Endothelial cell of hepatic sinusoid (primary cell): Measurements from ENCODE around the gene MYCBPAP.
"Not testable (repeated sequence)": the region's sequence is repeated elsewhere in the genome, so short reads cannot be mapped to it uniquely, and the experiment has no call there.

Source experiments
- in situ Hi-C: cut with HindIII; loops from 2 replicates; pipeline ENCODE4 v1.10.0; 2017; ENCODE audit warnings: low sequenced_read_pairs

MYCBPAP gene

DNA sequence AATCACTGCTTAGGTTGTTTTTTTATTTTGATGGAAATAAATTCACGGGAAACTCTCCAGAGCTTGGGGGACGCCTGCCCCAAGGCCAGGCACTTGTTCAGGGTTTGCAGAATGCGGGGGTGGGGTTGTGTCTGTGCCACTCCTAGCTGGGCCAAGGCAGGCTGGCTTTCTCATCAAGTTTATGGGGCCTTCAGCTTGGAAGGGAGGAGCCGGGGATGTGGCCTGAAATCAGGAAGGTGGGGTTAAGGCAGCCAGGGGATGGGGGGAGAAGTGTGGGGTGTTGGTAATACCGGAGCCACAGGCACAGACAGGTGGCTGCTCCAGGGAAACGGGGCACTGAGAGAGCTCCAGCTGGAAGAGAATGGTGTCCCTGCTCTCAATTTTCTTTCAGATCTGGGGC, 37.8 kb upstream of the MYCBPAP start:
- in situ Hi-C loops = loop anchor here (5.0 kb wide), 1 partner anchor 62 kb away; the partner anchor contains the start of gene EPN3

DNA sequence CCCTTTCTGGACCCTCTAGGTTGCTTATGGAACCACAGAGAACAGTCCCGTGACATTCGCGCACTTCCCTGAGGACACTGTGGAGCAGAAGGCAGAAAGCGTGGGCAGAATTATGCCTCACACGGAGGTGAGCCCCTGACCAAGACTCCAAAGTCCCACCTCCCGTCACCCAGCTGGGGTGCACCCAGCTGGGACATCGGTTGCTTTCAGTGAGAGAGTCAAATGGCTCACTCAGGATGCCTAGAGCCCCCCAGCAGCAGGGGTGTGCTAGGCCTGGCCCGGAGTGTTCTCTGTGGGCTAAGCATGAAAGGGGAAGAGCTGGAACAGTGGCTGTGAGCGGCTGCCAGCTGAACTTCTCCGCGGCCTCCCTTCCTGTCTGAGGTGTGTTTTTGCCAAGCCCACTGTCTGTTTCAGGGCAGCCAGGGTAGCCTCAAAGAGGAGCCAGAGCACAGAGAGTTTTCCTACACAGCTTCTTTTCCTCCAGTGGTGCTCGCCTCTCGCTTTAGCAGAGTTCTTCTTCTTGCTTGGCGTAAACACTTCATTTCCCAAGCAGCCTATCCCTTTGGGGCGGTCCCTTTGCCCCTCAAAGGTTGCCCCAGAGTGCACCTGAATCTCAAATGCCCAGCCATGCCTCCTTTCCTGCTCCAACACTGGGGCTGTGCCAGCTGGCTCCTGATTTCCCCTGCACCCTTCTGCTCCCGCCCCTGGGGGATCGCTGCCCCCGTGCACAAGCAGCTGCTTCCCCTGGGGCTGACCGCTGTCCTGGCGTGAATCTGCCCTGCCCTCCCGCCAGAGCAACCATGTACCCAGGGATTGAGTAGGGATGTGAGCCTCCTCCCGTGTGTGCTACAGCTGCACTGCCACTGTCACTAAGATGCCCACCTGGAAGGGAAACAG, 37.0 kb upstream of the MYCBPAP start:
- in situ Hi-C loops = loop anchor here (5.0 kb wide), 1 partner anchor 61 kb away; the partner anchor contains the start of gene EPN3

DNA sequence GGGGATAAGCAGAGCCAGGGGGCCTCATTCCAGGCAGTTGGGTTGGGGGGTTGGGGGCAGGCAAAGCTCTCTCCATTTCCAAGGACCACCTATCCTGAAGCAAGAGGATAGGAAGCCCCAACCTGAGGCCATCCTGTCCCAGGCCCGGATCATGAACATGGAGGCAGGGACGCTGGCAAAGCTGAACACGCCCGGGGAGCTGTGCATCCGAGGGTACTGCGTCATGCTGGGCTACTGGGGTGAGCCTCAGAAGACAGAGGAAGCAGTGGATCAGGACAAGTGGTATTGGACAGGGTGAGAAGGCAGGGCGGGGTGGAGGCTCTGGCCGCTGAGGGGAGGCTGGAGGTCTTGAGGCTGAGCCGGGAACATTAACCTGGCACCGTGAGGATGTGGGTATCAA, 36.0 kb upstream of the MYCBPAP start:
- in situ Hi-C loops = loop anchor here (5.0 kb wide), 1 partner anchor 60 kb away; the partner anchor contains the start of gene EPN3

GRCh38 chr17:50472761-50473161, 35.5 kb upstream of the MYCBPAP start:
- in situ Hi-C loops = loop anchor here (5.0 kb wide), 1 partner anchor 60 kb away; the partner anchor contains the start of gene EPN3

- in situ Hi-C loops = loop anchor here (5.0 kb wide), 1 partner anchor 58 kb away; the partner anchor contains the start of gene EPN3
Measured at GRCh38 chr17:50473901-50474300, 34.3 kb upstream of the MYCBPAP start.

- in situ Hi-C loops = loop anchor here (5.0 kb wide), 1 partner anchor 58 kb away; the partner anchor contains the start of gene EPN3
Measured at GRCh38 chr17:50474523-50474922, 33.7 kb upstream of the MYCBPAP start.

- in situ Hi-C loops = no loop called here
Measured at GRCh38 chr17:50475362-50475761, 32.9 kb upstream of the MYCBPAP start.

DNA sequence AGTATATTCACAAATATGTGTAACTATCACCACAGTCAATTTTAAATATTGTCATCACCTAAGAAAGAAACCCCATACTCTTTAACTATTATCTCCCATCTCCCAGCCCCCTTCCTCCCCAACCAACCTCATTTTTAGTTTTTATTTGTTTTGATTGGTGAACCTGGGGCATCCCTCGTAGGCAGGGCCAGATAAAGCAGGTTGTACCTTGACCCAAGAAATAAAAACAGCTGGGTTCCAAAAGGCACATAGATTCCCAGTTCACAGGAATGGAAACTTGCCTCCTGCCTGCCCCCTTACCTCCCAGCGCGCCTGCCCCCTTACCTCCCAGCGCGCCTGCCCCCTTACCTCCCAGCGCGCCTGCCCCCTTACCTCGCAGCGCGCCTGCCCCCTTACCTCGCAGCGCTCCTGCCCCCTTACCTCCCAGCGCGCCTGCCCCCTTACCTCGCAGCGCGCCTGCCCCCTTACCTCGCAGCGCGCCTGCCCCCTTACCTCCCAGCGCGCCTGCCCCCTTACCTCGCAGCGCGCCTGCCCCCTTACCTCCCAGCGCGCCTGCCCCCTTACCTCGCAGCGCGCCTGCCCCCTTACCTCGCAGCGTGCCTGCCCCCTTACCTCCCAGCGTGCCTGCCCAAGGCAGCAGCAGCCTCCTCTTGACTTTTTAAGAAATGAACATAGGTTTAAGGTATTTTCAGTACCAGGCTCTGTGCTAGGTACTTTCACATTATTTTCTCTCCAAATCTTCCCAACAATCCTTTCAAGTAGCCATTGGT, 32.3 kb upstream of the MYCBPAP start:
- in situ Hi-C loops = not testable (repeated sequence)

GRCh38 chr17:50476545-50477315, 31.5 kb upstream of the MYCBPAP start:
- in situ Hi-C loops = no loop called here

DNA sequence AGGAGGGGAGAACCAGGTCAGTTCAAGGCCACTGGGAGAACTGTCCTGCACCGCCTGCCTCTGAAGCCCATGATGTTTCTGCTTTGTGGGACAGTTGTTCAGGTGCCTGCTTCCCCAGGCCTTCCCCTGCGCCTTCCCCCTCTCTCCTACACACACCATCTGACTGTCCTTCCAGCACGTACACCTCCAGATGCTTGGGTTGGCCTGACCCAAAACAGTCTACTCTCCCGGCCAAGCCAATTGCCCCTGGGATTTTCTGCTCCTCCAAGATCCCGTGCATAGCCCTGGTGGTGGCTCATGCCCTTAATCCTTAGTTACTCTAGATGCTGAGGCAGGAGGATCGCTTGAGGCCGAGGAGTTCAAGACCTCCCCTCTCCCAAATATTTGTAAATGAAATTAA, 30.3 kb upstream of the MYCBPAP start:
- in situ Hi-C loops = no loop called here

DNA sequence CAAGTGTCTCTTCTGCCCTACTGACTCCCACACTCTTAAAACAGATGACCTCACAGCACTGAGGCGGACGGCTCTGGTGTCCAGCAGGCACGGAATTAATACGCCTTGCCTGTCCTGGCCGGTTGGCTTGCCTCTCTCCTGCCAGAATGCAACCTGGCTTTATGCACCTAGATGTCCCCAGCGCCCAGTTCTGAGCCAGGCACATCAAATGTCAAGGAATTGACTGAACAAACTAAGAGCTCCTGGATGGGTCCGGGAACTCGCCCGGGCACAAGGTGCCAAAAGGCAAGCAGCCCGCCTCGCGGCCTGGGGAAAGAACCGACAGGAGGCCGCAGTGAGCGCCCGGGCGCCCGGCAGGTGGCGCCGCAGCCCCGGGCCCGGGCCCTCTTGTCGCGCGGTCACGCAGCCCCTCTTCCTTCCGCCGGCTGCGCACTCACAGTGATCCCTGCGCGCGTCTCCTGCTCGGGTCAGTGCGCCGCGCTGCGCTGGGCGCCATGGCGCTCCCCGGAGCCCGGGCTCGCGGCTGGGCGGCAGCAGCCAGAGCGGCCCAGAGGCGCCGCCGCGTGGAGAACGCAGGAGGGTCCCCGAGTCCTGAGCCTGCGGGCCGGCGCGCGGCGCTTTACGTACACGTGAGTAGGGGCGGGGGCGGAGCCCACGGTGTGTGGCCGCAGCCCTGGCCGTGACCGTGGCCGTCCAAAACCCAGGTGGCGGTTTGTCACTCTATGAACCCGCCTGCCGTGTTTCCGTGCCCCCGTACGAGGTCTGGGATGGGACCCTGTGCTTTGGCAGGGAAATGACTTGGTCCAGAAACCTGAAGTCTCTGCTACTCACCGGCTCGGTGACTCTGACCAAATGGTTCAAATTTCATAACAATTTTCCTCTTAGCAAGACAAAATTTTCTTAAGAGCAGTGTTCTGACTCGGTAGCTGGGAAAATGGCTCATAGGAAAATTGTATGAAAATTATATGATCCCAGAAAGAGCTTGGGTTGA, 29.6 kb upstream of the MYCBPAP start, which contains the start of gene RSAD1:
RSAD1 (plus strand) TSS at position 470 of the 991 bp plus-strand sequence; CDS start at position 495, 25 bp downstream.
- in situ Hi-C loops = no loop called here

DNA sequence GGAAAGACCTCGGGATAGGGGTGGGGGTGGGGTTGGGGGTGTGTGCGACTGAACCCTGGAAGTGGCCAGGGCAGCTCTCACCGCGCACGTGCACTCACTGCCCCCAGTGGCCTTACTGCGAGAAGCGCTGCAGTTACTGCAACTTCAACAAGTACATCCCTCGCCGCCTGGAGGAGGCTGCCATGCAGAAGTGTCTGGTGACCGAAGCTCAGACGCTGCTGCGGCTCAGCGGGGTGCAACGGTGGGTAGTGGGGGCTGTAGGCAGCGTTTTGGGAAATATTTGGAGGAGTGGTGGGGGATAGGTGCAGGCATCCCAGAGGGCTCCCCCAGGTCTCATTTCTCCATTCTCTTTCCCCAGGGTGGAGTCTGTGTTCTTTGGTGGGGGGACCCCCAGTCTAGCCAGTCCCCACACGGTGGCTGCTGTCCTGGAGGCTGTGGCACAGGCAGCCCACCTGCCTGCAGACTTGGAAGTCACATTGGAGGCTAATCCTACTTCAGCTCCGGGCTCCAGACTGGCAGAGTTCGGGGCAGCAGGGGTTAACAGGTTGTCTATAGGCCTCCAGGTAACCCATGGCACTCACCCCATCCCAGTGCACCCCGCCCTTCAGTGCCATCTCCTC, 28.6 kb upstream of the MYCBPAP start:
- in situ Hi-C loops = no loop called here

GRCh38 chr17:50480142-50480764, 28.0 kb upstream of the MYCBPAP start:
- in situ Hi-C loops = no loop called here

- in situ Hi-C loops = no loop called here
Measured at GRCh38 chr17:50480854-50481490, 27.3 kb upstream of the MYCBPAP start.

DNA sequence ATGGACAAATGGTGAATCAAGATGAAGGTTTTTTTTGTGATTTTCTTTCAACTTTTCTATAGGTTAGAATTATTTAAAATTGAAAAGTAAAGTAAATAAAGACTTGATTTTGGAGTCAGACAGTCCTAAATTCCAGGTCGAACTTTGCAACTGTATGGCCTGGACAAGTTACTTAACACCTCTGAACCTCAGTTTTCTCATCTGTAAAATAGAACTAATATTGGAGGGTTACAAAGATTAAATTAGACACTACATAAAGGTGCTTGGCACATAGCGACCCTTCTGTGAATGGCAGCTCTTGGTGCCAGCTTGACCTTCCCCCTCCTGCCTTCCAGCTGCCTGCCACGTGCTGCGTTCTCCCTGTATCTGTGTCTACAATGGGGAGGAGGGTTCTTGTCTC, 26.6 kb upstream of the MYCBPAP start:
- in situ Hi-C loops = no loop called here

DNA sequence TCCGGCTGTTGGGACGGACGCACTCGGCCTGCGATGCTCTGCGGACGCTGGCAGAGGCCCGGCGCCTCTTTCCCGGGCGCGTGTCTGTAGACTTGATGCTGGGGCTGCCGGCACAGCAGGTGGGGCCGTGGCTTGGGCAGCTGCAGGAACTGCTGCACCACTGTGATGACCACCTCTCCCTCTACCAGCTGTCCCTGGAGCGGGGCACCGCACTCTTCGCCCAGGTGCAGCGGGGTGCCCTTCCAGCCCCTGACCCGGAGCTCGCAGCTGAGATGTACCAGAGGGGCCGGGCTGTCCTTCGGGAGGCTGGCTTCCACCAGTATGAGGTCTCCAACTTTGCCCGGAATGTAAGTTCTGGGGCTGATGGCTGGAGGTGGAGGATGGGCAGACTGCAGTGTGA, 26.1 kb upstream of the MYCBPAP start:
- in situ Hi-C loops = no loop called here

DNA sequence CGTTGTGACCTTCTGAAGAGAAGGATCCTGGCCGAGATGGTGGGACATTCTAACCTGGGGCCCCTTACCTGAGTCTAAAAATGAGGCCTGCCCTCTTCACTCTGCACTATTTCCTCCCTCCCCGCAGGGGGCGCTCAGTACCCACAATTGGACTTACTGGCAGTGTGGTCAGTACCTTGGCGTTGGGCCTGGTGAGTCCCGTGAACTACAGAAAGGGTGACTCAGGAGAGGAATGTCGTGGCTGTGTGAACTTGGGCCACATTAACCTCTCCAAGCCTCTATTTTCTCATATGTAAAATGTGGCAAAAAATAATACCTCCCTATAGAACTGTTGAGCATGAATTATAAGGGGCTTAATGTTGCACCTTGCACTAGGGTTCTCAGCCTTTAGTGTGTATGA, 25.7 kb upstream of the MYCBPAP start:
- in situ Hi-C loops = no loop called here

DNA sequence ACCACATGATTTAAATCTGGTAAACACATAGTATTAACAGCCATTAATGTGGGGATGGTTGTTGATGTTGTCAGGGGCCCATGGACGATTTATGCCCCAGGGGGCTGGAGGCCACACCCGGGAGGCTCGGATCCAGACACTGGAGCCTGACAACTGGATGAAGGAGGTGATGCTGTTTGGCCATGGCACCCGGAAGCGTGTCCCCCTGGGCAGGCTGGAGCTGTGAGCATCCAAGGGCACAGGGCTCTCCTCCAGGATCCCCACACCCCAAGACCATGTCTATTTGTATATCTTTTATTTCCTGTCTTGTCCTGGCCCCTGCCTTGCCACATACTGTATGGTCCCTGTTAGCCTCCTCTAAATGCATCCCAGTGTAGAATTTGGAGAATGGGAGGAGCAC, 25.0 kb upstream of the MYCBPAP start:
- in situ Hi-C loops = no loop called here
